GDM1 (cell line): ENCODE data around the gene TMEM129.
A peak's percentile ranks its signal among the peaks of the same experiment; 100 is the strongest.

Experiments
- DNase-seq: peaks from one replicate; lab custom pipeline; 2025; lab: John Stamatoyannopoulos, UW

The TMEM129 gene

DNA sequence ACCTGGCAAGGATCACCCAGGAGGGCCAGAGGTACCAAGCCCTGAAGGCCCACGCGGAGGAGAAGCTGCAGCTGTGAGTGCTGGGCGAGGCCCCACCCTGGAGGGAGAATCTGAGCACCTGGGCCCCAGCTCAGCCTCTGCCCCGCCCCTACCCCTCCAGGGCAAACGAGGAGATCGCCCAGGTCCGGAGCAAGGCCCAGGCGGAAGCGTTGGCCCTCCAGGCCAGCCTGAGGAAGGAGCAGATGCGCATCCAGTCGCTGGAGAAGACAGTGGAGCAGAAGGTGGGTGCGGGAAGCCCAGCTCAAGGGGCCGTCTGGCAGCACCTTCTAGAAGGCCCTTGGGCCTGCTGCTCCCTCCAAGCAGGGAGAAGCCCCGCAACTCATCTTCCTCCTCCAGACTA lies 23.4 kb upstream of the TMEM129 start:
- no peak for DNase-seq

DNA sequence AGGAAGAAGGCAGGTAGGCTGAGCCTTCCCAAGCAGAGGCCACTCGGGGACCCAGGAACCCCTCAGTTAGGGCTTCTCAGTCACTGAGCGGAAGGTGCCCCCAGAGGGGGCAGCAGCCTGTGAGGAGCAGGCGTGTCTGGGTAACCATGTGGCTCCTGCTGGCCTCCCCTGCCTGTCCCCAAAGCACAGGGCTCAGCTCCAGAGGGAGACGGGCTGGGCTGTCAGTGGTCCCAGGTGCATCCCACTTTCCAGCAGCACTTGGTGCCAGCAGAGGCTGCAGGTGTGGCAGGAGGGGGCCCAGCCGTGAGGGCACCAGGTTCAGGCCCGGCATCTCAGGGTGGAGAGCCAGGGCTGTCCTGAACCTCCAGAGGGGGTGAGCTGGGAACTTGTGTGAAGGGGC lies 22.9 kb upstream of the TMEM129 start:
- DNase-seq = no peak

DNA sequence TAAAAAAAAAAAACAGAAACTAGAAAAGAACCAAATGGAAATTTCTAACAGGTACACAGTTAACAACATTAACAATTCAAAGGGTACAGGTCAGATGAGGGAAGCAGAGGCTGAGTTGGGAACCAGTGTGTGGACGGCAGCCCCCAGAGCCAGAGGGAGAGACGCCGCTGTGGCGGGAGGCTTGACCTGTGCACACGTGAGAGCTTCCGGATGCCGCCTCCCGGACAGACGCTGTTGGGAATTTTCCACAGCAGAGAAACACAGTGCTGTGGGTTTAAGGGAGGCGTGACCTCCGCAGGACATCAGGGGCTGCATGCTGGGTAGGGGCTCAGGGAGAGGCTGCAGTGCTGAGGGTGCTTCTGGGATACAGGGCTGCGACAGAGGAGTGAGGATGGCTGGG lies 22.4 kb upstream of the TMEM129 start:
- no peak for DNase-seq

DNA sequence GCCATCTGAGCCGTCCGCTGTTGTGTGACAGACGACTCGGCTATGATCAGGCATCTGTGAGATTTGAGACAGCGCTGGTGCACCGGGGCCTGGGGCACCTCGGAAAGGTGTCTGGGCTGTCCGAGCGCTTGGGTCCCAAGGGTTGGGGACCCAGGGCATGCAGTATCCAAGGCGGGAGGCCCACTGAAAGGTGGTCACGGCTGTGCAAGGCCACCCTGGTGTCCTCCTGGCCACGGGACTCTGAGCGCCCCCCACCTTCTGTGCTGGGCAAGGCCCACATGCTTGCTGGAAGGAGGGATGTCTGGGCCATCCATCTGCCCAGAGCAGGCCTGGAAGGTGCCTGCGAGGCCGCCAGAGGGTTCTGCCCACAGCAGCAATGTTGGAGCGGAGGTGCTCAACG lies 20.1 kb upstream of the TMEM129 start:
- no peak for DNase-seq

DNA sequence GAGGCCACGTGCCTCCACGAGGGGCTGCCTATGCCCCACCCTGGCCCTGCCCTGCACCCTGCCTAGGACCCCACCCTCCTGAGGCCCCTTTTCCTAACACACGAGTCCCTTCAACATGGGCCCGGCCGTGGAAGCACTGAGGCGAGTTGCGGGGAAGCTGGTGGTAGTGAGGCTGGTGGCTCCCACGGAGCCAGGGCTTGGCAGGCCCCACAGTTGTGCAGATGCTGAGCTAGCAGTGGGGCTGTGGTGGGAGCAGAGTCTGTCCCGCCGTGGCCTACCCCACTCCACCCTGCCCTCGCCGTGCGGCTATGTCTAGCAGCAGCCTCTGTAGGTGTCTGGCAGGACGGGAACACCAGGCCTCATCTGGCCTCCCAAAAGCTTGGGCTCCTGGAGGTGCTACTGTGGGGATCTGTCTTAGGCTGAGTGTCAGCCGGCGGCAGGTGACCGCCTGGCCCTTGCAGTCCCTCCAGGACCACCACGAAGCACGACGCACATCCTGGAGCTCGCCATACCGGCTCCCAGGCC lies 19.0 kb upstream of the TMEM129 start:
- DNase-seq = no peak

DNA sequence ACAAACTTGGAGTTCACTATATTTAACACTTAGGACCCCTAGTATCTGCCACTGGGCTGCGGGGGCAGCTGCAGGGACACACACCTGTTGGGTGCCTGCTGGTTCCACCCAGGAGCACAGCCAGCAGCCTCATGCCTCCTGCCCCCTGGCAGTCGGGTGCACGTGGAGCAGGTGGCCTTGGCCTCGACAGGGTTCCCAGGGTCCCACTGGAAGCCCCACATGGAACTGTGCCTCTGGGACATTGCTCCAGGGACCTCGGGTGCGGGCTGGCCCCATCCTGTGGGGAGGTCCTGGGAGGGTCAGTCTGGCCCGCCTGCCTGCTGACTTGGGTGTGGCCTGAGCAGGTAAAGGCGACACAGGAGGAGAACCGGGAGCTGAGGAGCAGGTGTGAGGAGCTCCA lies 18.2 kb upstream of the TMEM129 start:
- DNase-seq = no peak

DNA sequence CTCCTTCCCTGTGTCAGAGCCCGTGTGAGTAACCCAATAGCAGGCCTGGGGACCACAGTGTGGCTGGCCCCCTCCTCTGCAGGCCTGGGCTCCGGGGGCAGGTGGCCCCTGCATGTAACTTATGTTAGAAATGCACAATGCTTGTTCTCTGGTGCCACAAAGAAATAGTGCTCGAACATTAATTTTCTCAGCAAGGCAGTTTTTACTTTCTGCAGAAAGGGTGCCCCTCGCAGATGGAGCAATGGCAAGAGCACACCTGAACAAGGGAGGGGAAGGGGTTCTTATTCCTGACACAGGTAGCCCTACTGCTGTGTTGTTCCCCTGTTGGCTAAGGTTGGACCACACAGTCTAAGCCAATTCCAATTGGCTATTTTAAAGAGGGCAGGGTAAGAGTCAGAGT lies 17.3 kb upstream of the TMEM129 start:
- no peak for DNase-seq

DNA sequence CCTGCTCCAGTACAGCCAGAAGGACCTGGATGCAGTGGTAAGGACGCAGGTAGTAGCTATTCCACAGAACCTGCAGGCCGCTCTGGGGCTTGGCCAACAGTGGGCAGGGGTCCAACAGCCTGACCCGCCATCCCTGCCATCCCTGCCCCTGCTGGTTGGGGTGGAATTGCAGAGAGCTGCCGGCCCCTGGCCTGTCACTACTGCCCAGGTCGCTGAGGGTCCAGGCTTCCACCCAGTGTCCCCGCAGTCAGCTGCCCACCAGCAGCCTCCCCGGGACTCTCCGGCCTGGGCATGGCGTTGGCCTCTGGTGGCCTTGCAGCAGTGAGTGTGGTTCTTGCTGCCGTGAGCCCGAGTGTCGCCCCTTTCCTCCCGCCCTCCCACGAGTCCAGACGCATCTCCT lies 16.5 kb upstream of the TMEM129 start:
- no peak for DNase-seq

DNA sequence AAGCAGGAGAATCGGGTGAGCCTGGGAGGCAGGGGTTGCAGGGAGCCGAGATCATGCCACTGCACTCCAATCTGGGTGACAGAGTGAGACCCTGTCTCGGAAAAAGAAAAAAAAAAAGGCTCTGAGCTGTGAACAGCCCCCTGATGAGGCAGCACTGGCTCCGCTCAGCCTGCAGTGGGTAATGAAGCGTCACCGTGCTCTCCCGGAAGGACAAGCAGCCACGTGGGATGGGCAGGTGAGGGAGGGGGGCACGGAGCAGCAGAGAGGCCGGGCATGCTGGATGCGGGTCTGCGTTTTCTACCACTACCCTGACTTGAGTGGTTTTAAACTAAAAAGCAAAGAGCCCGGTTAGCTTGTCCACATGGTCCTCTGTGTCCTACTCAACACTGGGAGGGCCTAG lies 15.7 kb upstream of the TMEM129 start:
- DNase-seq = no peak

DNA sequence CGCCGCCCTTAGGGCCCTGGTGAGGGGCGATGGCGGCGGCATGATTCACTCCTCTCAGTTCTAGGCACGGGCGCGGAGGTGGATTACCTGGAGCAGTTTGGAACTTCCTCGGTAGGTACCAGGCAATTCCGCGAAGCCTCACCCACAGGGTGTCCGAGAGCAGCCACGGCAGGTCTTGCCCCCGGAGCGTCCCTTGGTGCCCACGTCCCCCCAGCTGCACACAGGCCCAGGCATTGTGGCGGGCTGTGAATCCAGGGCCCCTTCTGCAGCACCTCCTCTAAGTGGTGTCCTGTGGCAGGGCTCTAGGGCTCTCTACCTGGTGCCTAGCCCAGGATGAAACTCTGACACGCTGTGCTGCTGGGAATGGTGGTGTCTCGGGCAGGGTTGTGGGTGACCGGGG lies 14.1 kb upstream of the TMEM129 start:
- no peak for DNase-seq

DNA sequence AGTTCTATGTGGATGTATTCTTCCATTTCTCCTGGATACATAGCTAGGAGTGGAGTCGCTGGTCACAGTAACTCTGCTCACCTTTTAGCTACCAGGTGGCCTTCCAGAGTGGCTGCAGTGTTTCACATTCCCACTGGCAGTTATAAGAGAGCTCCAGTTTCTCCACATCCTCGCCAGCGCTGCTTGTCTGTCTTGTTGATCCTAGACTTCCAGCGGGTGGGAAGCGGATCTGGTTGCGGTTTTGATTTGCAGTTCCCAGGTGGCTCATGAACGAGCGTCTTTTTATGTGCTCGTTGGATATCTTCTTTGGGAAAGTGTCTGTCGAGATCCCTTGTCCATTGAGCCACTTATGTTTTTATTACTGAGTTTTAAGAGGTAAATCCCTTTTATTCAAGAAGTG lies 11.8 kb upstream of the TMEM129 start:
- DNase-seq = no peak

DNA sequence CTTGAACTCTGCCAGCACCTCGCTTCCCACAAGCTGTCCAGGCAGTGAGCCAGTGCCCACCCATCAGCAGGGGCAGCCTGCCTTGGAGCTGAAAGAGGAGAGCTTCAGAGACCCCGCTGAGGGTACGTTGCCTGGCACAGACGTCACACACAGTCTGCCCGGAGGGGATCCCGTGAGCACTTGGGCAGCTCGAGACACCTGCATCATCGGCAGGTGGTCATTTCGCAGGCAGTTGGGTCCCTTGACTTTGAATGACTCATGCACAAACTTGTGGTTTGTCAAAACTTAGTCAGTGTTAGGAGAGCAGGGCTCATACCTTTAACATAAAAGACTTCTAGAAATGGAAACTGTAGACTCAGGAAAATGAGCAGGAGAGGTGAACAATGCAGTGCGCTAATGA lies 10.1 kb upstream of the TMEM129 start:
- no peak for DNase-seq

DNA sequence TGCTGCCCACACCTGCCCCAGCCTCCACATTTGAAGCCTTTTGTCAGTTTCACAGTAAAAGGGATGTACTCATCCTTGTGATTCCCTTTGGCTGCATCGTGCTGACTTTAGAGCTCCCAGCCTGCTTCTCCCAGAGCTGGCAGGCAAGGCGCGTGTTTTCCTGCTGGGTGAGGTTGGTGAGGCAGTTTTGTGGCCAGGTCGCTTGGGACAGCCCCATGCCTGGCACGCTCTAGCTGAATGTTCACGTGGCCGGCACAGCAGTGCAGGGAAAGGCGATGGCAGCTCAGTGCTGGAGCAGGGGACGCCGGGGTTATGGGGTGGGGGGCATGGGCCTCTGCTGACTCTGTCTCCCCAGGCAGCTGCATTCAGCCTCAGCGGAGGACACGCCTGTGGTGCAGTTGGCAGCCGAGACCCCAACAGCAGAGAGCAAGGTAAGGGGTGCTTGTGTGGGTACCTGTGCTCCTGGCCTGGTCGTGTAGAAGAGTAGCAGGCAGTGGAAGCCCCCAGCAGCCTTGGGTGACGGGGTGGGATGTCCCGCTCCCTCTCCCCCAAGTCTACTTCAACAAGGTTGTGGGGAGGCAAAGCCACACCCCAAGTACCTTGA lies 9.5 kb upstream of the TMEM129 start:
- no peak for DNase-seq

DNA sequence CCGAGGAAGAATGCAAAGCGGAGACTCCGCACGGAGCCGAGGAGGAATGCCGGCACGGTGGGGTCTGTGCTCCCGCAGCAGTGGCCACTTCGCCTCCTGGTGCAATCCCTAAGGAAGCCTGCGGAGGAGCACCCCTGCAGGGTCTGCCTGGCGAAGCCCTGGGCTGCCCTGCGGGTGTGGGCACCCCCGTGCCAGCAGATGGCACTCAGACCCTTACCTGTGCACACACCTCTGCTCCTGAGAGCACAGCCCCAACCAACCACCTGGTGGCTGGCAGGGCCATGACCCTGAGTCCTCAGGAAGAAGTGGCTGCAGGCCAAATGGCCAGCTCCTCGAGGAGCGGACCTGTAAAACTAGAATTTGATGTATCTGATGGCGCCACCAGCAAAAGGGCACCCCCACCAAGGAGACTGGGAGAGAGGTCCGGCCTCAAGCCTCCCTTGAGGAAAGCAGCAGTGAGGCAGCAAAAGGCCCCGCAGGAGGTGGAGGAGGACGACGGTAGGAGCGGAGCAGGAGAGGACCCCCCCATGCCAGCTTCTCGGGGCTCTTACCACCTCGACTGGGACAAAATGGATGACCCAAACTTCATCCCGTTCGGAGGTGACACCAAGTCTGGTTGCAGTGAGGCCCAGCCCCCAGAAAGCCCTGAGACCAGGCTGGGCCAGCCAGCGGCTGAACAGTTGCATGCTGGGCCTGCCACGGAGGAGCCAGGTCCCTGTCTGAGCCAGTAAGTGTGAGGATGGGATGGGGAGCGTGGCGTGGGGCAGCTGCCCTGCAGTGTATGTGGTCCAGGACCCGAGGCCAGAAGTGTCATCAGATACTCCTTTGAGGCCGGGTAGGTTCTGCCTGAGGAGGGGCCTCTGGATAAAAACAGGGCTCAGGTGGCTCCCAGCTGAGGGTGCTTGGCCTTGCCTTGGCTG lies 7.2 kb upstream of the TMEM129 start:
- DNase-seq = no peak

DNA sequence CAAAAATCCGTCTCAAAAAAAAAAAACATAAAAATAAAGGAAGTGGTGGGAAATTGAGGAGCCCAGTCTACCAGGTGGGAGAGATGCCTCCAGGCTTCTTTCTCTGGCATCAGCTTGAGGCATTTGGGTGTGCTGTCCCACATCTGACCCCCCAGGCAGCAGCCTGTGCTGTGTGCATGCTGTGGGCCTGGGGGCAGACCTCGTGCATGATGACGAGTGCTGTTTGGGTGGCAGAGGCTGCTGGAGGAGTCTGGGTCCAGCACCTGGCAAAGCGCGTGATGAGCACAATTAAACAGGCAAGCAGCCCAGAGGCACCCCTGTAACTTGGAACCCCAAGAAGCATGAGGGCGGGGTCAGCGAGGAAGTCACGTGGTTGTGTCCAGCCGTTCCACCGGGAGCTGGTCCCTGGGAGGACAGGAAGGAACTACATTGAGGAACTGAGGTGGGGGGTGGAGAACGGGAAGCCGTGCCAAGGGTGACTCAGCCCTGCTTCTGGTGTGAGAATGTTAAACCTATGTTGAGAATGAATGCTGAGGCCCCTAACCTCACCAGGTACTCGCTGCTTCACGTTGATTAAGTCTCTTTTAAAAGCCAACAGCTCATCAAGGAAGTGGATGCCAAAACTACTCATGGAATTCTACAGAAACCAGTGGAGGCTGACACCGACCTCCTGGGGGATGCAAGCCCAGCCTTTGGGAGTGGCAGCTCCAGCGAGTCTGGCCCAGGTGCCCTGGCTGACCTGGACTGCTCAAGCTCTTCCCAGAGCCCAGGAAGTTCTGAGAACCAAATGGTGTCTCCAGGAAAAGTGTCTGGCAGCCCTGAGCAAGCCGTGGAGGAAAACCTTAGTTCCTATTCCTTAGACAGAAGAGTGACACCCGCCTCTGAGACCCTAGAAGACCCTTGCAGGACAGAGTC lies 6.3 kb upstream of the TMEM129 start:
- DNase-seq = peak; percentile 55

DNA sequence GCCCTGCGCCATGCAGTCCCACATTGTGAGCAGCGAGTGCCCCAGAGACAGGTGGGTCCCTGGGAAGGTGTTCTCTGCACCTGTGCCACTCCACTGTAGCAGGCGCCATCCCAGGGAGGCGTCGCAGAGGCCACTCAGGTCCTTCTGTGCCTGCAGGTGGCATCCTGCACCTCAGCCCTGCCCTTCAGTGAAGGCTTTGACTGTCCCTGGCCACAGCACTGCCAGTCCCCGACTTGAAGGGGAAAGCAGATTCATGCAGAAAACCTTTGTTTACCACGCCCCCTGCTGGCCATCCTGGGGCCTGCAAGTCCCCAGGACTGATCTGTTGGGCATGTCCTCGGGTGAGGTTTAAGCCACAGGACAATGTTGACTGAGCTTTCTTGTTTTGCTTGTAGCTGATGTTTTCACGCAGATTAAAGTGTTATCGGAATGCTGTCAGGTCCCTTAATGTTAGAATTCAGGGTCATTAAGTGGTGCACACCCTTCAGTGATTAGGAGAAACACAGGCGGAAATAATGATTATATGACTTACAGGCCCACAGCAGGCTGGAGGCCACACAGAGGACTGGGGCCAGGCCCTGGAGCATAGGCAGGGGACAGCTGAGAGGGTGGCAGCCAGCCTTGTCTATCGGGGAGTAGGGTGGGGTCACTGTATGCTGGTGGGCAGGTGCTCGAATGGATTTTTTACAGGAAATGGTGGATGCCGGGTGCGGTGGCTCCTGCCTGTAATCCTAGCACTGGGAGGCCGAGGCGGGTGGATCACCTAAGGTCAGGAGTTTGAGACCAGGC lies 5.2 kb upstream of the TMEM129 start:
- DNase-seq = peak; percentile 81

DNA sequence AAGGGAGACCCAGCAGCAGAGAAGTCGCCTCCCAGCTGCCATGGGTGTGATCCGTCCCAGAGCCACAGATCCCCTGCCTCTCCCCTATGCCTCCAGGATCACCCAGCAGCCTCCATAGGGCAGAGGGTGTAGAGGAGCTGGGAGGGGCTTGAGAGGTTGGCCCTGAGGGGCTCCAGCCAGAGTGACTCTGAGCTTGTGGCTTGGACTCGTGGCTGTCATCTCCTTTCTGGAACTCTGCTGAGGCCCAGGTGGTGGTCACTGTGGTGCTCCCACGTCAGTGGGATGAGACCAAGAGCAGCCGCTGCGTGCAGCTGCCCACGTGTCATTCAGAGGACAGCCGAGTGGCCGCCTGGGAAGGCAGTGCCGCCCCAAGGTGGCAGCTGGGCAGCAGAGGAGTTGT lies 4.4 kb upstream of the TMEM129 start:
- no peak for DNase-seq

DNA sequence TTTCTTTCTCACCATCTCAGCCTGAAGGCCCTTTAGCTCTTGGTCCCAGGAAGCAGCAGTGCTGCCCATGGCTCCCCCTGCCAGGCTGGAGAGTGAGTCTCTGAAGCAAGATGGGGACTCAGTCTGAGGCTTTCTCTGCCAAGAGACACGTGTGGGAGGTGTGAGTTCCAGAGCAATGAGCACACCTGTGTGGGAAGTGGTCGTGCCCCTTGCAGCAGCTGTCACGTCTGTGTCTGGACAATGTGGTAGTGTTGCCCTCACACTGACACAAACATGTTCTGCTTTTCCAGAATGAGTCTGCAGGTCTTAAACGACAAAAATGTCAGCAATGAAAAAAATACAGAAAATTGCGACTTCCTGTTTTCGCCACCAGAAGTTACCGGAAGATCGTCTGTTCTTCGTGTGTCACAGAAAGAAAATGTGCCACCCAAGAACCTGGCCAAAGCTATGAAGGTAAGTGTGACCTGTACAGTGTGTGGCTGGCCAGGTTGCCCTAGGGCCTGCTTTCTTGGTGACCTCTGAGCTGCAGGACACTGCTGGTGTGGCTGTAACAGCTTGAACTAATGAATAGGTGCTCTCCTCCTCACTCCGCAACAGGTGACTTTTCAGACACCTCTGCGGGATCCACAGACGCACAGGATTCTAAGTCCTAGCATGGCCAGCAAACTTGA lies 2.1 kb upstream of the TMEM129 start:
- DNase-seq = peak; percentile 64

DNA sequence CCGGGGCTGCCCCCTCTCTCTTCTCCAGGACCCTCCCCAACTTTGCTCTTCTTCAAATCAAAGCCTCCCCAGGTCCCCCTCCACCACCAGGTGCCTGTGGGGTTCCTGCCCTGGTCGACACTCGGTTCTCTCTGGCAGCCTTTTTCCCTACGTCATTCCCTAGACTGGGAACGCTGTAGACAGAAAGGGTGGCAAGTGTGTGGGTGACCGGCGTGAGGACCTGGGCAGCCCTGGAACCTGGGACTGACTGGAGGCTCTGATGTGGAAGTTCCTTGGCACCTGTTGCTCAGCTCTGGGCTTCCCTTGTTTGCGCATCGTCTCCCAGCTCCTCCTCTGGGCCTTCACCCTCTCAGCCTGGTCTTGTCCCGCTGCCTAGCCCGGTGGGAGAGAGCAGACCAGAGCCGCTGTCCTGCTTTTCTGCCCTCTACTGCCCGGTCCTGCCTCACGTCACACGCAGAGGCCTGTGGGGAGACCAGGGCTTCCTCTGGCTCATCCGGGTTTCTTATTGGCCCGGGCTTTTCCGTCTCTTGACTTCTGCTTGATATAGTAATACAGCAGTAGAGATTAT lies 1.5 kb upstream of the TMEM129 start:
- no peak for DNase-seq

DNA sequence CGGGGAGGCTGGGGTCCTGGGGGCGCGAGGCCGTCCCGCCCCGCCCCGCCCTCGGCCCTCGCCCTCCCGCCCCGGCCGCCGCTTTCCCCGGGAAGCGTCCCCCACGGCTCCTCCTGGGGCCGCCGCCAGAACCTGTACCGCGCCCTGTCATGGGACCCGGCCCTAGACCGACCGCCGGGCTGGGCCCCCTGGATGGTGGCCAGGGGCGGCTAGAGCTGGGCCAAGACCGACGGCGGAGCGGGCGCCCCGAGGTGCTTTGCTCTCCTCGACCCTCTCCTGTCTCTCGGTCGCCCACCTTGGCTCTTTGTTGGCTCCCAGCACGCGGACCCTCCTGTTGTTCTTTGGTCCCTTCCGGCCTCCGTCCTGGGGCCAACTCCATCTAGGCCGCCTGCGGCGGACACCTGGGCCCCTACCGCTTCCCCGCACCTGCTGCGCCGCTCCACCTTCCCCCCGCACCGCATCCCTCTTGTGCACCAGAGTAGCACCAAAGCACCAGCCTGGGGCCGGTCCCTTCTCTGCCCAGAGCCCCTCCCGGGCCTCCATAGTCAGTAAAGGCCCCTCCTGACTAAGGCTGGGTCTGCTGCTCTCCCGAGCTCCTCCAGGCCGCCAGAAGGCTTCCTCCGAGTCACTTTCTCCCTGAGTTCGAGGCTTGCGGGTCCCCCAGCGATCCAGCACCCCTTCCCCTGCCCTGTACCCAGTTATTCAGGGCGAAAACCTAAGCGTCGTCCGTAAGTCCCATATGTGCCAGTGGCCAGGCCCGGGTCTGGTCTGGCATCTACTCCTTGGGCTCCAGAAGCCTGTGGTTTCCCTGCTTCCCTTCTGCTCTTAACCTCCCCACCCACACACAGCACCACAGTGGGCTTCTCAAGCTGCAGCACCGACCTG lies 785 bp upstream of the TMEM129 start:
- DNase-seq = no peak
